ENCODE results near the gene ADD1.

DNA sequence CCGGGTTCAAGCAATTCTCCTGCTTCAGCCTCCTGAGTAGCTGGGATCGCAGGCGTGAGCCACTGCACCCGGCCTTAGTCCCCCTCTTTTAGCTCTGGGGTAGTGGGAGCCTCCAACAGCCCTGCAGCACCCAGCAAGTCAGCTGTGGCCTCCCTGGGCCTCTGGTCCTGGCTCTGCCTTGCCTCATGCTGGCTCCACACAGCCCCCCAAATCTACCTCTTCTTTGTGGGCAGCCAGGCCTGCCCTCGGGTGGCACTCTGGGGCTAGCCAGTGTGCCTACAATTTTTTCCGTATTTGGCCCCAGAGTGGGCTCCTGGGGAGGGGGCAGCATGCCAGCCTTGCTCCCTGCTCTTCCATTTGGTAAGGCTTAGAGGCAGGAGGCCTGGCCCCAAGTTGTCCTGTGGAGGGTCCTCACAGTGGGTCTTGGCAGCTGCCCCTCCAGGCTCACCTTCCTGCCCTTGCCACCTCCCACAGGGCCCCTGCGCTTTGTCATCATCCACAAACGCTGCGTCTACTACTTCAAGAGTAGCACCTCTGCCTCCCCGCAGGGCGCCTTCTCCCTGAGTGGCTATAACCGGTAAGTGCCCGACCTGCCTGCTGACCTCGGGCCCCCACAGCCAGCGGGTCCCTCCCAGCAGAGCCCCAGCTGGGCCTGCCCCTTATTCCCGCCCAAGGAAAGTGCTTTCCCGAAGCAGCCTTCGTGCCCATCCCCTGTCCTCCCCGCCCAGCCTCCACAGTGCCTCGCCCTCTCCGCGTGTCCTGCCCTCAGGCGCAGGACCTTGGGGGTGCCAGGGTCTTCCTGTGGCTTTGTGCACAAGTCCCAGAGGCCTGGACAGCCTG lies 21.0 kb upstream of the ADD1 start:
- TF ChIP-seq, protein P1, sequence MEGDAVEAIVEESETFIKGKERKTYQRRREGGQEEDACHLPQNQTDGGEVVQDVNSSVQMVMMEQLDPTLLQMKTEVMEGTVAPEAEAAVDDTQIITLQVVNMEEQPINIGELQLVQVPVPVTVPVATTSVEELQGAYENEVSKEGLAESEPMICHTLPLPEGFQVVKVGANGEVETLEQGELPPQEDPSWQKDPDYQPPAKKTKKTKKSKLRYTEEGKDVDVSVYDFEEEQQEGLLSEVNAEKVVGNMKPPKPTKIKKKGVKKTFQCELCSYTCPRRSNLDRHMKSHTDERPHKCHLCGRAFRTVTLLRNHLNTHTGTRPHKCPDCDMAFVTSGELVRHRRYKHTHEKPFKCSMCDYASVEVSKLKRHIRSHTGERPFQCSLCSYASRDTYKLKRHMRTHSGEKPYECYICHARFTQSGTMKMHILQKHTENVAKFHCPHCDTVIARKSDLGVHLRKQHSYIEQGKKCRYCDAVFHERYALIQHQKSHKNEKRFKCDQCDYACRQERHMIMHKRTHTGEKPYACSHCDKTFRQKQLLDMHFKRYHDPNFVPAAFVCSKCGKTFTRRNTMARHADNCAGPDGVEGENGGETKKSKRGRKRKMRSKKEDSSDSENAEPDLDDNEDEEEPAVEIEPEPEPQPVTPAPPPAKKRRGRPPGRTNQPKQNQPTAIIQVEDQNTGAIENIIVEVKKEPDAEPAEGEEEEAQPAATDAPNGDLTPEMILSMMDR (optimal IDR thresholded peaks at IDR 0.05 in 1 of 3, IDR thresholded peaks at IDR 0.05 in 1 of 3, conservative IDR thresholded peaks at IDR 0.05 in 1 of 3; ENCODE audit: extremely low read depth in 1 of 3, insufficient read depth in 2 of 3, low read length in 3 of 3), result no peak
- TF ChIP-seq EZH2 (IDR thresholded peaks at IDR 0.05; ENCODE audit: low read length), result no peak
